SK-N-SH (cell line): ENCODE data around the gene MYH11.

Experiments used
- EP300 ChIP-seq, 2 experiments: IDR thresholded peaks; 2 replicates each; pipeline versions ENCODE4 v1.4.0 to v1.6.1; 2012; ENCODE audit warnings: borderline replicate concordance in 1 of 2, low read depth in 1 of 2, low read length in 1 of 2
- EZH2phosphoT487 ChIP-seq: fragments of 200-600 bp; sonication (generic); IDR thresholded peaks from 2 replicates; pipeline ENCODE4 v1.6.1; 2017; ENCODE audit warnings: low read depth, mixed run types, mild to moderate bottlenecking, antibody characterized with exemption, moderate library complexity, borderline replicate concordance
- FOXM1 ChIP-seq: IDR thresholded peaks from 2 replicates; pipeline ENCODE4 v1.4.0; 2012; ENCODE audit warnings: low read depth, mild to moderate bottlenecking
- POLR2AphosphoS5 ChIP-seq: IDR thresholded peaks from 2 replicates; pipeline ENCODE4 v1.6.1; 2012; ENCODE audit warnings: low read depth, low read length
- RFX5 ChIP-seq: IDR thresholded peaks from 2 replicates; pipeline ENCODE4 v1.6.1; 2012; ENCODE audit warnings: mild to moderate bottlenecking, improper control_type of control experiment, low read length
- SMC3 ChIP-seq: IDR thresholded peaks from 2 replicates; pipeline ENCODE4 v1.6.1; 2012; ENCODE audit warnings: low read depth, low read length, improper control_type of control experiment
- TF ChIP-seq, protein P1 (sequence below): fragments of 200-600 bp; sonication (generic); IDR thresholded peaks from 2 replicates; pipeline ENCODE4 v1.6.1; 2017; ENCODE audit warnings: antibody characterized with exemption, mild to moderate bottlenecking, moderate library complexity
- TF ChIP-seq, protein P2 (sequence below): IDR thresholded peaks from 2 replicates; pipeline ENCODE4 v1.4.0; 2012; ENCODE audit warnings: low read depth
- TF ChIP-seq, protein P3 (sequence below): IDR thresholded peaks from 2 replicates; pipeline ENCODE4 v1.4.0; 2012; ENCODE audit warnings: low read depth, borderline replicate concordance
- TF ChIP-seq, protein P4 (sequence below): fragments of 150-350 bp; IDR thresholded peaks from 2 replicates; pipeline ENCODE4 v1.6.1; 2017; ENCODE audit warnings: antibody characterized with exemption, low read length, low read depth, borderline replicate concordance

DNA sequence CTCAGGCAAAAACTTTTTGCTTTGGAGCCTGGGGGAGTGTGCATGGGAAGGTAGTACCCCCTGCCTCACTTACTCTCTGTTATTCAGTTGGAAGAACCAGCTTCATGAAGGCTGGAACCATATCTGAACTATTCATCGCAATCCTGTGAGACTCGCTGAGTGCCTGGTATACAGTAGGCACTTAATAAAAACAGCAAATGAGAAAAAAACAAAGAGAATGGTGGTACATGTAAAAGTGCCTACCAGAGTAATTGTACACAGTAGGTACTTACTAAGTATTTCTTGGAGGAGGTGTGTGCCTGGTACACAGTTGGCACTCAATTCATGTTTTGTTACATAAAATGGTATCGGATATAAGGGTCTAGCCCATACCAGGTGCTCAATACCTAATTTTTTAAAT, 75.2 kb downstream of the MYH11 start:
- TF ChIP-seq, protein P1, sequence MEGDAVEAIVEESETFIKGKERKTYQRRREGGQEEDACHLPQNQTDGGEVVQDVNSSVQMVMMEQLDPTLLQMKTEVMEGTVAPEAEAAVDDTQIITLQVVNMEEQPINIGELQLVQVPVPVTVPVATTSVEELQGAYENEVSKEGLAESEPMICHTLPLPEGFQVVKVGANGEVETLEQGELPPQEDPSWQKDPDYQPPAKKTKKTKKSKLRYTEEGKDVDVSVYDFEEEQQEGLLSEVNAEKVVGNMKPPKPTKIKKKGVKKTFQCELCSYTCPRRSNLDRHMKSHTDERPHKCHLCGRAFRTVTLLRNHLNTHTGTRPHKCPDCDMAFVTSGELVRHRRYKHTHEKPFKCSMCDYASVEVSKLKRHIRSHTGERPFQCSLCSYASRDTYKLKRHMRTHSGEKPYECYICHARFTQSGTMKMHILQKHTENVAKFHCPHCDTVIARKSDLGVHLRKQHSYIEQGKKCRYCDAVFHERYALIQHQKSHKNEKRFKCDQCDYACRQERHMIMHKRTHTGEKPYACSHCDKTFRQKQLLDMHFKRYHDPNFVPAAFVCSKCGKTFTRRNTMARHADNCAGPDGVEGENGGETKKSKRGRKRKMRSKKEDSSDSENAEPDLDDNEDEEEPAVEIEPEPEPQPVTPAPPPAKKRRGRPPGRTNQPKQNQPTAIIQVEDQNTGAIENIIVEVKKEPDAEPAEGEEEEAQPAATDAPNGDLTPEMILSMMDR, result no peak
- no peak for TF ChIP-seq POLR2AphosphoS5
- no peak for TF ChIP-seq SMC3
- no peak for TF ChIP-seq EZH2phosphoT487
- no peak for TF ChIP-seq EP300 (IDR thresholded peaks at IDR 0.05; ENCODE audit: borderline replicate concordance in 1 of 2, low read depth in 1 of 2, low read length in 1 of 2)
- no peak for TF ChIP-seq RFX5
- TF ChIP-seq, protein P2, sequence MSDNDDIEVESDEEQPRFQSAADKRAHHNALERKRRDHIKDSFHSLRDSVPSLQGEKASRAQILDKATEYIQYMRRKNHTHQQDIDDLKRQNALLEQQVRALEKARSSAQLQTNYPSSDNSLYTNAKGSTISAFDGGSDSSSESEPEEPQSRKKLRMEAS, result no peak
- TF ChIP-seq FOXM1, result no peak
- TF ChIP-seq, protein P3, sequence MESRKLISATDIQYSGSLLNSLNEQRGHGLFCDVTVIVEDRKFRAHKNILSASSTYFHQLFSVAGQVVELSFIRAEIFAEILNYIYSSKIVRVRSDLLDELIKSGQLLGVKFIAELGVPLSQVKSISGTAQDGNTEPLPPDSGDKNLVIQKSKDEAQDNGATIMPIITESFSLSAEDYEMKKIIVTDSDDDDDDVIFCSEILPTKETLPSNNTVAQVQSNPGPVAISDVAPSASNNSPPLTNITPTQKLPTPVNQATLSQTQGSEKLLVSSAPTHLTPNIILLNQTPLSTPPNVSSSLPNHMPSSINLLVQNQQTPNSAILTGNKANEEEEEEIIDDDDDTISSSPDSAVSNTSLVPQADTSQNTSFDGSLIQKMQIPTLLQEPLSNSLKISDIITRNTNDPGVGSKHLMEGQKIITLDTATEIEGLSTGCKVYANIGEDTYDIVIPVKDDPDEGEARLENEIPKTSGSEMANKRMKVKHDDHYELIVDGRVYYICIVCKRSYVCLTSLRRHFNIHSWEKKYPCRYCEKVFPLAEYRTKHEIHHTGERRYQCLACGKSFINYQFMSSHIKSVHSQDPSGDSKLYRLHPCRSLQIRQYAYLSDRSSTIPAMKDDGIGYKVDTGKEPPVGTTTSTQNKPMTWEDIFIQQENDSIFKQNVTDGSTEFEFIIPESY, result no peak
- TF ChIP-seq, protein P4, sequence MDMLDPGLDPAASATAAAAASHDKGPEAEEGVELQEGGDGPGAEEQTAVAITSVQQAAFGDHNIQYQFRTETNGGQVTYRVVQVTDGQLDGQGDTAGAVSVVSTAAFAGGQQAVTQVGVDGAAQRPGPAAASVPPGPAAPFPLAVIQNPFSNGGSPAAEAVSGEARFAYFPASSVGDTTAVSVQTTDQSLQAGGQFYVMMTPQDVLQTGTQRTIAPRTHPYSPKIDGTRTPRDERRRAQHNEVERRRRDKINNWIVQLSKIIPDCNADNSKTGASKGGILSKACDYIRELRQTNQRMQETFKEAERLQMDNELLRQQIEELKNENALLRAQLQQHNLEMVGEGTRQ, result no peak
